Measurements from ENCODE around the gene CNTNAP2. TPM values are rescaled to one million over a fixed set of nuclear protein-coding genes. Genes with fewer than 3 reads are reported as not detected.

CNTNAP2 gene
- total RNA-seq, 4 donors from 2014 or later, result 0.25 to 0.89 (median 0.30) TPM; not detected in 1

GRCh38 chr7:147911201-147911601 is 1794.6 kb downstream of the CNTNAP2 start:
- DNase-seq (ENCODE audit: low spot score in 2 of 2), result no peak
- H3K4me3 ChIP-seq, result no peak overlapping the region
- no peaks in the 10 kb centered on the region for H3K9me3 ChIP-seq
- no peaks in the 10 kb centered on the region for H3K36me3 ChIP-seq
- no peak overlapping the region for H3K27ac ChIP-seq
- no peaks in the 10 kb centered on the region for H3K27me3 ChIP-seq
- no peaks in the 10 kb centered on the region for H3K4me1 ChIP-seq
- WGBS, result 15% methylated on average over 3 of the region's 3 CpGs
- TF ChIP-seq POLR2AphosphoS5 (IDR thresholded peaks at IDR 0.05) (no peak), POLR2A (IDR thresholded peaks at IDR 0.05) (no peak), CTCF (IDR thresholded peaks at IDR 0.05) (no peak), EP300 (IDR thresholded peaks at IDR 0.05) (no peak)

- Histone ChIP-seq H3K4me3 (no peak overlapping the region), H3K4me1 (no peaks in the 10 kb centered on the region), H3K27ac (no peak overlapping the region), H3K27me3 (no peaks in the 10 kb centered on the region), H3K36me3 (no peaks in the 10 kb centered on the region), H3K9me3 (no peaks in the 10 kb centered on the region)
- WGBS, result 29% methylated on average over 2 of the region's 2 CpGs
- no peak for TF ChIP-seq EP300 (IDR thresholded peaks at IDR 0.05)
- no peak for TF ChIP-seq CTCF (IDR thresholded peaks at IDR 0.05)
- TF ChIP-seq POLR2AphosphoS5 (IDR thresholded peaks at IDR 0.05), result no peak
- TF ChIP-seq POLR2A (IDR thresholded peaks at IDR 0.05), result no peak
- DNase-seq (ENCODE audit: low spot score in 2 of 2), result no peak
These were observed 1795.7 kb downstream of the CNTNAP2 start for GRCh38 chr7:147912291-147912690.

- DNase-seq (ENCODE audit: low spot score in 2 of 2), result no peak
- TF ChIP-seq CTCF (IDR thresholded peaks at IDR 0.05), result no peak
- Histone ChIP-seq H3K9me3 (no peaks in the 10 kb centered on the region), H3K36me3 (no peaks in the 10 kb centered on the region), H3K4me3 (no peak overlapping the region), H3K4me1 (no peaks in the 10 kb centered on the region), H3K27ac (no peak overlapping the region), H3K27me3 (no peaks in the 10 kb centered on the region)
- WGBS, result 89% methylated on average over 2 of the region's 2 CpGs
These were observed 1796.5 kb downstream of the CNTNAP2 start for GRCh38 chr7:147912946-147913638.

GRCh38 chr7:147915781-147916180 is 1799.2 kb downstream of the CNTNAP2 start:
- no peaks in the 10 kb centered on the region for H3K36me3 ChIP-seq
- H3K27ac ChIP-seq, result no peak overlapping the region
- no peaks in the 10 kb centered on the region for H3K4me1 ChIP-seq
- H3K4me3 ChIP-seq, result no peak overlapping the region
- TF ChIP-seq POLR2AphosphoS5 (IDR thresholded peaks at IDR 0.05), result no peak
- TF ChIP-seq POLR2A (IDR thresholded peaks at IDR 0.05), result no peak
- 30% methylated on average over 4 of the region's 4 CpGs for WGBS
- no peak for DNase-seq (ENCODE audit: low spot score in 2 of 2)
- H3K27me3 ChIP-seq, result no peaks in the 10 kb centered on the region
- H3K9me3 ChIP-seq, result no peaks in the 10 kb centered on the region

GRCh38 chr7:147916573-147916972 is 1800.0 kb downstream of the CNTNAP2 start:
- TF ChIP-seq POLR2AphosphoS5 (IDR thresholded peaks at IDR 0.05) (no peak), CTCF (IDR thresholded peaks at IDR 0.05) (no peak), EP300 (IDR thresholded peaks at IDR 0.05) (no peak)
- no peaks in the 10 kb centered on the region for H3K4me1 ChIP-seq
- 81% methylated on average over 4 of the region's 4 CpGs for WGBS
- H3K27ac ChIP-seq, result no peak overlapping the region
- H3K27me3 ChIP-seq, result no peaks in the 10 kb centered on the region
- no peaks in the 10 kb centered on the region for H3K9me3 ChIP-seq
- no peaks in the 10 kb centered on the region for H3K36me3 ChIP-seq
- no peak overlapping the region for H3K4me3 ChIP-seq
- DNase-seq (ENCODE audit: low spot score in 2 of 2), result no peak

- H3K27ac ChIP-seq, result no peak overlapping the region
- DNase-seq (ENCODE audit: low spot score in 2 of 2), result no peak
- H3K36me3 ChIP-seq, result no peaks in the 10 kb centered on the region
- no peaks in the 10 kb centered on the region for H3K27me3 ChIP-seq
- no peaks in the 10 kb centered on the region for H3K4me1 ChIP-seq
- H3K4me3 ChIP-seq, result no peak overlapping the region
- WGBS, result 97% methylated on average over 3 of the region's 3 CpGs
- no peak for TF ChIP-seq POLR2A (IDR thresholded peaks at IDR 0.05)
- TF ChIP-seq EP300 (IDR thresholded peaks at IDR 0.05), result no peak
- no peak for TF ChIP-seq CTCF (IDR thresholded peaks at IDR 0.05)
- no peak for TF ChIP-seq POLR2AphosphoS5 (IDR thresholded peaks at IDR 0.05)
- H3K9me3 ChIP-seq, result no peaks in the 10 kb centered on the region
These were observed 1807.2 kb downstream of the CNTNAP2 start for GRCh38 chr7:147923841-147924240.

All from suprapubic skin (tissue), 4 donors.